HepG2 (cell line): ENCODE measurements around the gene LBX2. TPM values are rescaled to one million over a fixed set of nuclear protein-coding genes. Genes with fewer than 3 reads are reported as not detected.
A peak's percentile ranks its signal among the peaks of the same experiment; 100 is the strongest.

Source experiments
- ATAC-seq: fragments of 200-7000 bp; cut with Tn5 transposase; 3 replicates; pipeline ENCODE4 v1.9.1; 2020; ENCODE audit warnings: mild to moderate bottlenecking, moderate library complexity
- BruUV-seq: library from RNA; stranded (reverse); fragments of 400-500 nt; replicated peaks from 2 replicates; lab custom pipeline; 2021; lab: Mats Ljungman, UMichigan
- CTCF ChIA-PET: fragments of 300-600 bp; formaldehyde crosslinking; extraction: SDS; loops from one replicate; lab custom pipeline; 2021; ENCODE audit warnings: low total read pairs, inconsistent platforms, low intra/inter-chr PET ratio; lab: Yijun Ruan, JAX
- POLR2A ChIA-PET: fragments of 350-600 bp; sonication (Branson Sonifier 250); formaldehyde crosslinking; loops from one replicate; lab custom pipeline; 2020; ENCODE audit warnings: antibody characterized with exemption, inconsistent platforms; lab: Yijun Ruan, JAX
- DNase-seq: peaks from one replicate; pipeline ENCODE4 v3.0.0-alpha.2; 2015; ENCODE audit warnings: low spot score
- FAIRE-seq: peaks from 3 replicates; lab custom pipeline; 2011; peaks lifted over from hg19 to GRCh38; lab: Jason Lieb, UNC
- H2AFZ ChIP-seq: one replicate; pipeline ENCODE4 v1.6.1; 2011; ENCODE audit warnings: low read length, inconsistent platforms
- H3K27ac ChIP-seq: fragments of 300-600 bp; 3 replicates; pipeline ENCODE4 v1.8.0; 2011; ENCODE audit warnings: mixed run types, mild to moderate bottlenecking, mixed read lengths, low read length, inconsistent platforms; ENCODE audit not compliant: insufficient read depth; ENCODE audit errors: extremely low read length
- H3K27me3 ChIP-seq, 2 experiments: fragments of 200-600 bp in 1 of 2; 2 replicates in 1 of 2; 3 replicates in 1 of 2; pipeline versions ENCODE4 v1.6.0 to v1.8.0; 2011; ENCODE audit warnings: low read length in 2 of 2, mild to moderate bottlenecking in 2 of 2, moderate library complexity in 2 of 2, inconsistent platforms in 1 of 2; ENCODE audit not compliant: insufficient read depth in 2 of 2, control insufficient read depth in 1 of 2
- H3K36me3 ChIP-seq, 2 experiments: fragments of 200-600 bp in 1 of 2; replicated peaks in 1 of 2; 2 replicates in 1 of 2; 3 replicates in 1 of 2; pipeline versions ENCODE4 v1.5.1 to v1.8.0; 2011; ENCODE audit warnings: low read length in 2 of 2, inconsistent platforms in 1 of 2; ENCODE audit not compliant: insufficient read depth in 2 of 2, control insufficient read depth in 1 of 2
- H3K4me1 ChIP-seq: 2 replicates; pipeline ENCODE4 v1.5.1; 2012; ENCODE audit warnings: low read length, inconsistent platforms; ENCODE audit not compliant: insufficient read depth
- H3K4me2 ChIP-seq: 2 replicates; pipeline ENCODE4 v1.6.0; 2011; ENCODE audit warnings: low read depth, low read length, inconsistent platforms
- H3K4me3 ChIP-seq, 3 experiments: fragments of 200-600 bp in 1 of 3; sonication (generic), shearing (Covaris generic) in 1 of 3; replicated peaks in 1 of 3; 2 replicates each; pipeline ENCODE4 v1.5.1; 2011 to 2016; ENCODE audit warnings: low read length in 3 of 3, inconsistent platforms in 2 of 3, low read depth in 2 of 3, mild to moderate bottlenecking in 2 of 3, control low read depth in 1 of 3, mixed read lengths in 1 of 3; ENCODE audit not compliant: insufficient read depth in 1 of 3
- H3K79me2 ChIP-seq: one replicate; pipeline ENCODE4 v1.6.1; 2011; ENCODE audit warnings: low read length, inconsistent platforms; ENCODE audit not compliant: insufficient read depth
- H3K9ac ChIP-seq: 2 replicates; pipeline ENCODE4 v1.6.0; 2011; ENCODE audit warnings: mild to moderate bottlenecking, low read depth, low read length, inconsistent platforms; ENCODE audit not compliant: insufficient read depth
- H3K9me3 ChIP-seq: 2 replicates; pipeline ENCODE4 v1.5.1; 2012; ENCODE audit warnings: mild to moderate bottlenecking, low read length
- H4K20me1 ChIP-seq: 2 replicates; pipeline ENCODE4 v1.6.0; 2011; ENCODE audit warnings: inconsistent platforms, mild to moderate bottlenecking, low read length, moderate library complexity; ENCODE audit not compliant: insufficient read depth
- NFIC ChIP-seq: IDR thresholded peaks from 2 replicates; pipeline ENCODE4 v1.6.1; 2012; ENCODE audit warnings: mild to moderate bottlenecking, low read length, inconsistent platforms
- TRAFD1 ChIP-seq: sonication (generic); formaldehyde crosslinking; IDR thresholded peaks from 2 replicates; pipeline ENCODE4 v1.5.1; 2020; ENCODE audit warnings: missing genetic modification reagents, mild to moderate bottlenecking, borderline replicate concordance
- ZNF317 ChIP-seq: sonication (generic); formaldehyde crosslinking; IDR thresholded peaks from 2 replicates; pipeline ENCODE4 v1.5.0; 2020; ENCODE audit warnings: mild to moderate bottlenecking, missing genetic modification reagents
- WGBS: methylation state at CpG from one replicate; pipeline ENCODE4 v1.1.6; 2017; ENCODE audit warnings: low lambda C conversion rate; 5-methylcytosine and 5-hydroxymethylcytosine counted together
- in situ Hi-C: cut with HindIII; loops from 2 replicates; pipeline ENCODE4 v1.10.0; 2017; ENCODE audit warnings: low pct_unique_long_range_greater_than_20kb; ENCODE audit not compliant: extremely low pct_ligation_motif_present
- intact Hi-C: fragments of 100-400 bp; cut with micrococcal nuclease; formaldehyde crosslinking; loops from one replicate; pipeline ENCODE4 v1.10.0; 2022; ENCODE audit not compliant: unreplicated experiment
- polyA plus RNA-seq, 8 experiments: library from polyadenylated mRNA; depleted of rRNA in 3 of 8; stranded (reverse) in 7 of 8; unstranded in 1 of 8; fragments of >200 nt; fragmentation: Illumina TruSeq in 4 of 8; extraction: Trizol in 4 of 8; gene quantifications; 2 replicates each; pipeline versions ENCODE4 v1.2.1 to v1.2.3, GENCODE V29; 2011 to 2016; ENCODE audit warnings: low read depth in 4 of 8, missing spikeins in 1 of 8, mixed read lengths in 1 of 8; ENCODE audit not compliant: insufficient read depth in 1 of 8
- total RNA-seq, 5 experiments: library from RNA; depleted of rRNA; stranded (reverse); fragments of >200 nt; fragmentation: Illumina TruSeq; extraction: Trizol; gene quantifications; 2 replicates each; pipeline ENCODE4 v1.2.3, GENCODE V29; 2016; ENCODE audit warnings: low read depth in 1 of 5

LBX2 gene
- total and polyA plus RNA-seq, 2 of the 13 experiments (the other 11 are each of a cell fraction or from before 2014, with no cell fraction given), result 6.4 to 8.1 TPM

- H3K27ac ChIP-seq, result peak overlapping the region; percentile 11
Observed at GRCh38 chr2:74526649-74527230, 27.3 kb upstream of the LBX2 start.

More at GRCh38 chr2:74526649-74527230, 27.3 kb upstream of the LBX2 start:
- Histone ChIP-seq H3K4me1 (peaks cover 64% of the 10 kb centered on the region), H4K20me1 (no peaks in the 10 kb centered on the region), H2AFZ (no peak overlapping the region), H3K9me3 (no peaks in the 10 kb centered on the region), H3K79me2 (peaks cover 50% of the 10 kb centered on the region), H3K4me2 (peak overlapping the region; percentile 100), H3K9ac (no peak overlapping the region), H3K36me3 (peaks cover 21 to 40% of the 10 kb centered on the region in 2 experiments), H3K4me3 (no peak overlapping the region), H3K27me3 (no peaks in the 10 kb centered on the region; a peak in 1 of 5 replicates)
- FAIRE-seq (no peak), DNase-seq (no peak), ATAC-seq (no peak)
- whole genome bisulfite sequencing, result 98% methylated on average over 11 of the region's 11 CpGs
- ChIA-PET POLR2A (interaction anchor here (0.6 to 5.4 kb wide), 20 partner anchors 9 to 406 kb away, joined by 3 to 135 read pairs (median 6); partner anchors contain the start of genes CCDC142, INO80B, LBX2 and MRPL53), CTCF (no interaction called here)
- intact Hi-C loops, result no loop called here
- TF ChIP-seq TRAFD1, result no peak
- TF ChIP-seq NFIC, result no peak
- TF ChIP-seq ZNF317 (CRISPR knock-in tag), result peak; percentile 97
- BruUV-seq, result no TSS peak
- in situ Hi-C loops, result no loop called here
